WTC11 (cell line): Measurements from ENCODE around the gene CMTM7.

ENCODE experiments used
- CREB1 ChIP-seq: sonication (generic); formaldehyde crosslinking; IDR thresholded peaks from 2 replicates; pipeline ENCODE4 v1.8.0; 2023; ENCODE audit warnings: mild to moderate bottlenecking, missing genetic modification reagents
- CTCF ChIP-seq: fragments of 200-600 bp; IDR thresholded peaks from 2 replicates; pipeline ENCODE4 v1.8.0; 2022; ENCODE audit warnings: antibody characterized with exemption
- FOXJ3 ChIP-seq: sonication (generic); formaldehyde crosslinking; IDR thresholded peaks from 2 replicates; pipeline ENCODE4 v1.9.0; 2021; ENCODE audit warnings: missing genetic modification reagents, mild to moderate bottlenecking, borderline replicate concordance
- TF ChIP-seq, protein P1 (sequence below): sonication (generic); formaldehyde crosslinking; IDR thresholded peaks from 2 replicates; pipeline ENCODE4 v1.8.1; 2023; ENCODE audit warnings: mild to moderate bottlenecking, missing genetic modification reagents, borderline replicate concordance

- TF ChIP-seq CREB1 (CRISPR knock-in tag) (no peak), CTCF (no peak), FOXJ3 (CRISPR knock-in tag) (no peak)
- TF ChIP-seq, protein P1, sequence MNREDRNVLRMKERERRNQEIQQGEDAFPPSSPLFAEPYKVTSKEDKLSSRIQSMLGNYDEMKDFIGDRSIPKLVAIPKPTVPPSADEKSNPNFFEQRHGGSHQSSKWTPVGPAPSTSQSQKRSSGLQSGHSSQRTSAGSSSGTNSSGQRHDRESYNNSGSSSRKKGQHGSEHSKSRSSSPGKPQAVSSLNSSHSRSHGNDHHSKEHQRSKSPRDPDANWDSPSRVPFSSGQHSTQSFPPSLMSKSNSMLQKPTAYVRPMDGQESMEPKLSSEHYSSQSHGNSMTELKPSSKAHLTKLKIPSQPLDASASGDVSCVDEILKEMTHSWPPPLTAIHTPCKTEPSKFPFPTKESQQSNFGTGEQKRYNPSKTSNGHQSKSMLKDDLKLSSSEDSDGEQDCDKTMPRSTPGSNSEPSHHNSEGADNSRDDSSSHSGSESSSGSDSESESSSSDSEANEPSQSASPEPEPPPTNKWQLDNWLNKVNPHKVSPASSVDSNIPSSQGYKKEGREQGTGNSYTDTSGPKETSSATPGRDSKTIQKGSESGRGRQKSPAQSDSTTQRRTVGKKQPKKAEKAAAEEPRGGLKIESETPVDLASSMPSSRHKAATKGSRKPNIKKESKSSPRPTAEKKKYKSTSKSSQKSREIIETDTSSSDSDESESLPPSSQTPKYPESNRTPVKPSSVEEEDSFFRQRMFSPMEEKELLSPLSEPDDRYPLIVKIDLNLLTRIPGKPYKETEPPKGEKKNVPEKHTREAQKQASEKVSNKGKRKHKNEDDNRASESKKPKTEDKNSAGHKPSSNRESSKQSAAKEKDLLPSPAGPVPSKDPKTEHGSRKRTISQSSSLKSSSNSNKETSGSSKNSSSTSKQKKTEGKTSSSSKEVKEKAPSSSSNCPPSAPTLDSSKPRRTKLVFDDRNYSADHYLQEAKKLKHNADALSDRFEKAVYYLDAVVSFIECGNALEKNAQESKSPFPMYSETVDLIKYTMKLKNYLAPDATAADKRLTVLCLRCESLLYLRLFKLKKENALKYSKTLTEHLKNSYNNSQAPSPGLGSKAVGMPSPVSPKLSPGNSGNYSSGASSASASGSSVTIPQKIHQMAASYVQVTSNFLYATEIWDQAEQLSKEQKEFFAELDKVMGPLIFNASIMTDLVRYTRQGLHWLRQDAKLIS (CRISPR knock-in tag), result no peak
These were observed 24.8 kb upstream of the CMTM7 start for GRCh38 chr3:32366638-32367397.
